Pancreas (tissue), 10 donors: ENCODE data around the gene MEIS1. TPM values are rescaled to one million over a fixed set of nuclear protein-coding genes. Genes with fewer than 3 reads are reported as not detected.
A peak's percentile ranks its signal among the peaks of the same experiment; 100 is the strongest.

Source experiments
- ATAC-seq, 4 donors: fragments of 200-7000 bp; cut with Tn5 transposase; one replicate each; pipeline versions ENCODE4 v1.8.0 to v1.9.1; 2020; ENCODE audit warnings: mild to moderate bottlenecking in 4 of 4, moderate library complexity in 4 of 4
- DNase-seq, 6 donors: peaks; one replicate each; pipeline ENCODE4 v3.0.0-alpha.2; 2020
- FAIRE-seq: peaks from 2 replicates; lab custom pipeline; 2012; peaks lifted over from hg19 to GRCh38; lab: Jason Lieb, UNC
- H3K27ac ChIP-seq, 4 donors: fragments of 200-600 bp; sonication (generic); 1 replicate in 3 of 4; 2 replicates in 1 of 4; pipeline versions ENCODE4 v1.5.0 to v1.8.0; 2020
- H3K27me3 ChIP-seq, 4 donors: fragments of 200-600 bp; one replicate each; pipeline ENCODE4 v1.8.0; 2021
- H3K36me3 ChIP-seq, 3 donors: fragments of 200-600 bp; sonication (generic) in 1 of 3; one replicate each; pipeline versions ENCODE4 v1.5.0 to v1.8.0; 2020 to 2021
- H3K4me1 ChIP-seq, 3 donors: fragments of 200-600 bp; one replicate each; pipeline ENCODE4 v1.8.0; 2021
- H3K4me3 ChIP-seq, 4 donors: fragments of 200-600 bp; sonication (generic) in 2 of 4; one replicate each; pipeline versions ENCODE4 v1.5.0 to v1.8.0; 2020 to 2021
- H3K9me3 ChIP-seq, 4 donors: fragments of 200-600 bp; one replicate each; pipeline ENCODE4 v1.8.0; 2021
- CTCF ChIP-seq, 4 donors: fragments of 200-600 bp; sonication (generic) in 3 of 4; IDR thresholded peaks; one replicate each; pipeline versions ENCODE4 v1.5.0 to v1.8.0; 2021; ENCODE audit warnings: antibody characterized with exemption in 4 of 4
- WGBS, 2 donors: extraction: QIAGEN DNeasy Blood & Tissue Kit; methylation state at CpG; one replicate each; pipeline ENCODE4 v1.1.7; 2013; 5-methylcytosine and 5-hydroxymethylcytosine counted together
- intact Hi-C, 3 donors: fragments of 100-400 bp; cut with DNase I; formaldehyde crosslinking; loops; one replicate each; pipeline versions ENCODE4 v1.11.1 to v1.14.2; 2022
- polyA plus RNA-seq, 2 donors: library from polyadenylated mRNA; stranded (reverse); fragments of 200-250 nt; gene quantifications; one replicate each; pipeline ENCODE4 v1.2.3, GENCODE V29; 2013
- total RNA-seq, 6 donors: library from RNA; stranded (reverse); fragmentation: NEBNext Ultra II Directional in 4 of 6; extraction: Animal tissue kit (Norgen Biotek cat#: 25700) in 4 of 6; gene quantifications; one replicate each; pipeline versions ENCODE4 v1.2.1 to v1.2.4, GENCODE V29; 2021 to 2023
- donor health status: healthy with polysubstance abuse.
- donor health status: DM: no; HTN: no; CAD: no; lungs with moderate emphysema.
- donor health status: DM: no; HTN: no; CAD: no.
- donor health status: control.
- donor health status: control.
- donor health status: Bipolar disorder and iron deficiency.
- donor health status: DM: yes; HTN: yes; CAD: no.
- donor health status: DM: no; HTN: no; CAD: no.
- donor health status: DM: no; HTN: no; CAD: no.
- donor health status: DM: yes; HTN: yes; CAD: no.

Gene MEIS1
- total and polyA plus RNA-seq, 8 donors = 41.3 to 129 (median 58.4) TPM

DNA sequence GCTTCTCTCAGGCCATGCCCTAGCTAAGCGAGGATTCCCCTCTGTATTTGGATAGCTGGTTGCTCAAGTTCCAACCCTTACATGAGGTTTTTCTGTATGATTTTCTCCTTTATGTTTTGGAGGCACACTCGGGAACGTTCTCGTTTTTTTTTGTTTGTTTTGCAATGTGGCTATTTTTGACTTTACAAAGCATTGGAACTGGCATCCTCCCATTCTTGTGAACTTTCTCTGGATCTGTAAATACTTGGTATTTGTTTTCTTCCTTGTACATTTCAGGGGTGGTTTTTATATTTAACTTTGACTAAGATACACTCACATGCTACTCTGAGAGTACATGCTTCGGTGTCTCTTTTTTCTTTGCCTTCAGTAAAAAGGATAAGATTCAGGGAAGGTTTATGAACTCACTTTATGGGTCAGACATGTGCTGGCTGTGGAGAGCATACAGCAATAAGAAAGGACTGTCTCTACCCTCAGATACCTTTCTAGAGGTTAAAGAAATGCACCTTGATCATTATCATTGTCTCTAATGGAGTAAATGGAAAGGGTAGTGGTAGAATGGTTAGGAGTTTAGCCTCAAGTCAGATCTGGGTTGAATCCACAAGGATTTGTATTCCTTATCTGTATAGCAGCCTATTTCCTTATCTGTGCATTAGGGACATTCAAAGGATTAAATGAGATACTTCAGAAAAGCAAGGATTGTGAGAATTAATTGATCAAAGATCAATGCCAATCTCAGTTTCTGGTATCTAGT, 61.9 kb downstream of the MEIS1 start:
- 21 to 29% methylated on average over 5 of the region's 5 CpGs for WGBS, 2 donors
- FAIRE-seq = no peak
- H3K36me3 ChIP-seq = no peaks in the 10 kb centered on the region
- no peaks in the 10 kb centered on the region for H3K9me3 ChIP-seq
- H3K4me3 ChIP-seq = no peak overlapping the region
- peaks cover 54 to 67% (median 59%) of the 10 kb centered on the region in 3 donors for H3K4me1 ChIP-seq
- peak overlapping the region in 2 of 4 donors; percentile 59 to 76 for H3K27ac ChIP-seq
- peak in 2 of 4 donors; percentile 4 to 6 for ATAC-seq
- DNase-seq = no peak
- no peaks in the 10 kb centered on the region for H3K27me3 ChIP-seq
- TF ChIP-seq CTCF (IDR thresholded peaks at IDR 0.05) = no peak
- intact Hi-C loops = no loop called here

DNA sequence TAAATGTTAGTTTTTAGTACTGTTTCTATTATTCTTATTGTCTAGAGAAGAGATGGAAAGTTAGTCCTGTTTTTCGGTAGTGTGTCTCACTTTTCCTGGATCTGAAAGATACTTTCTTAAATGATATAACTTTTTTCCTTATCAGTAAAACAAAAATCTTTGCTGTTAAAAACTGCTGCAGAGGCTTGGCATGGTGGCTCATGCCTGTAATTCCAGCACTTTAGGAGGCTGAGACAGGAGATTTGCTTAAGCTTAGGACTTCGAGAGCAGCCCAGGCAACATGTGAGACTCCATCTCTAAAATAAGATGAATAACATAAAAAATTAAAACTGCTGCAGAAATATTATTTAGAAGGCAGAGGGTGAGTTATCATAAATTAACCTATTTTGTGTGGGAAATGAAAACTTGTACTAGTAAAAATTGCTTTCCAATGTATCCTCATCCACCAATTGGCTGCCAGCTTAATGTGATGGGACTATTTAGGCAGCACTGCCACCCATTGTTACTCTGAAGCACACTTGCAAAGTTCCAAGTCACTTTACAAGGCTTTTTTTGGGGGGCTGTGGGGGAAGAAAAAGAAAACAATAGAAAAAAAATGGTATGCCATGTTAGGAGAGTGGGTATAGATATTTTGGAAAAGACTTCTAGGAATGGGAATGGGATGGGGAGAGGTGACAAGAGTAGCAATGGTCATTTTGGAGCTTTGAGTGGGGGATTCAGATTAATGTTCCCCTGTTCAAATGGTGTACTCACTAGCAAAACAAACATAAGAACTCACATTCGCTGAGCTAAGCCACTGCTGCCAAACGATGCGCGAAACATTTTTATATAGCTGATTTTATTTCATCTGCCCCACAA, 62.7 kb downstream of the MEIS1 start:
- intact Hi-C loops = no loop called here
- Histone ChIP-seq H3K9me3 (no peaks in the 10 kb centered on the region), H3K36me3 (no peaks in the 10 kb centered on the region), H3K4me3 (no peak overlapping the region), H3K27ac (peak overlapping the region in 2 of 4 donors; percentile 59 to 76), H3K27me3 (no peaks in the 10 kb centered on the region), H3K4me1 (peaks cover 54 to 59% (median 59%) of the 10 kb centered on the region in 3 donors)
- TF ChIP-seq CTCF (IDR thresholded peaks at IDR 0.05) = no peak
- ATAC-seq (no peak), DNase-seq (no peak), FAIRE-seq (no peak)
- 84% methylated on average over 6 of the region's 6 CpGs for WGBS, 2 donors

- no peak for FAIRE-seq
- peaks cover 52 to 54% (median 52%) of the 10 kb centered on the region in 3 donors for H3K4me1 ChIP-seq
- H3K27ac ChIP-seq = no peak overlapping the region
- TF ChIP-seq CTCF (IDR thresholded peaks at IDR 0.05) = no peak
- no peak for ATAC-seq
- DNase-seq = peak in 1 of 6 donors; percentile 11
- 63 to 70% methylated on average over 5 of the region's 5 CpGs for WGBS, 2 donors
- H3K9me3 ChIP-seq = no peaks in the 10 kb centered on the region
- intact Hi-C loops = no loop called here
- no peak overlapping the region for H3K4me3 ChIP-seq
- H3K36me3 ChIP-seq = no peaks in the 10 kb centered on the region
- H3K27me3 ChIP-seq = no peaks in the 10 kb centered on the region
These were observed 63.5 kb downstream of the MEIS1 start for GRCh38 chr2:66498289-66498975.

DNA sequence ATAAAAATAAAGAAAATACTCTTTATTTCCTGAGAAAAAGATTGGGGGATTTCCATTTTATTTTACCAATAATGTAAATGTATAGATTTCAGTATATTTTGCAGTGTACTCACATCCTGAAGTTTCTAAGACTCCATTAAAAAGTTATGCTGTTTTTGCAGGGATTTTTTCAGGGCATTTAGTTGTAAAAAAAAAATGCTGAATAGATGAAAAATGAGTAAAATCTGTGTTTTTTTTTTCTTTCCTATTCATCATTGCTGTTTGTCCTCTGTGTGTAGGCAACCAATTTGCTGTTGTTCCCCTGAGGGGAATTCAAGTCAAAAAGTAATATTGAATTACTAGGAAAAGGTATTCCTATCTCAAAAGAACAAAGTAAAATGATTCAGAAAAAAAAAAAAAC, 66.3 kb downstream of the MEIS1 start:
- ATAC-seq (no peak), DNase-seq (no peak), FAIRE-seq (peak; percentile 13)
- Histone ChIP-seq H3K4me1 (peaks cover 28 to 35% (median 35%) of the 10 kb centered on the region in 3 donors), H3K36me3 (no peaks in the 10 kb centered on the region), H3K27me3 (no peaks in the 10 kb centered on the region), H3K4me3 (no peak overlapping the region), H3K27ac (no peak overlapping the region), H3K9me3 (no peaks in the 10 kb centered on the region)
- intact Hi-C loops = no loop called here
- TF ChIP-seq CTCF (IDR thresholded peaks at IDR 0.05) = no peak
